Breast epithelium (tissue), 3 donors: ENCODE data around the gene ANTXR1.

Experiments
- POLR2A ChIP-seq: fragments of 450-650 bp; IDR thresholded peaks from one replicate; pipeline ENCODE4 v1.6.1; 2016; ENCODE audit warnings: antibody characterized with exemption, mild to moderate bottlenecking, moderate library complexity
- POLR2AphosphoS5 ChIP-seq, 3 donors: sonication (generic); formaldehyde crosslinking; IDR thresholded peaks; one replicate each; pipeline ENCODE4 v1.6.1; 2017; ENCODE audit warnings: antibody characterized with exemption in 3 of 3
- TF ChIP-seq, protein P1 (sequence below), 3 donors: fragments of 450-650 bp; IDR thresholded peaks; one replicate each; pipeline ENCODE4 v1.5.1; 2016 to 2017; ENCODE audit warnings: antibody characterized with exemption in 3 of 3, mild to moderate bottlenecking in 3 of 3, moderate library complexity in 3 of 3

GRCh38 chr2:69122271-69122670, 109.3 kb downstream of the ANTXR1 start:
- TF ChIP-seq POLR2A (no peak), POLR2AphosphoS5 (IDR thresholded peaks at IDR 0.05) (no peak)
- TF ChIP-seq, protein P1, sequence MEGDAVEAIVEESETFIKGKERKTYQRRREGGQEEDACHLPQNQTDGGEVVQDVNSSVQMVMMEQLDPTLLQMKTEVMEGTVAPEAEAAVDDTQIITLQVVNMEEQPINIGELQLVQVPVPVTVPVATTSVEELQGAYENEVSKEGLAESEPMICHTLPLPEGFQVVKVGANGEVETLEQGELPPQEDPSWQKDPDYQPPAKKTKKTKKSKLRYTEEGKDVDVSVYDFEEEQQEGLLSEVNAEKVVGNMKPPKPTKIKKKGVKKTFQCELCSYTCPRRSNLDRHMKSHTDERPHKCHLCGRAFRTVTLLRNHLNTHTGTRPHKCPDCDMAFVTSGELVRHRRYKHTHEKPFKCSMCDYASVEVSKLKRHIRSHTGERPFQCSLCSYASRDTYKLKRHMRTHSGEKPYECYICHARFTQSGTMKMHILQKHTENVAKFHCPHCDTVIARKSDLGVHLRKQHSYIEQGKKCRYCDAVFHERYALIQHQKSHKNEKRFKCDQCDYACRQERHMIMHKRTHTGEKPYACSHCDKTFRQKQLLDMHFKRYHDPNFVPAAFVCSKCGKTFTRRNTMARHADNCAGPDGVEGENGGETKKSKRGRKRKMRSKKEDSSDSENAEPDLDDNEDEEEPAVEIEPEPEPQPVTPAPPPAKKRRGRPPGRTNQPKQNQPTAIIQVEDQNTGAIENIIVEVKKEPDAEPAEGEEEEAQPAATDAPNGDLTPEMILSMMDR (IDR thresholded peaks at IDR 0.05) = no peak
